ENCODE results near the gene GTF2H4. TPM values are rescaled to one million over a fixed set of nuclear protein-coding genes. Genes with fewer than 3 reads are reported as not detected.

The GTF2H4 gene
- total and polyA plus RNA-seq, 7 donors = 7.7 to 28.5 (median 12.6) TPM

DNA sequence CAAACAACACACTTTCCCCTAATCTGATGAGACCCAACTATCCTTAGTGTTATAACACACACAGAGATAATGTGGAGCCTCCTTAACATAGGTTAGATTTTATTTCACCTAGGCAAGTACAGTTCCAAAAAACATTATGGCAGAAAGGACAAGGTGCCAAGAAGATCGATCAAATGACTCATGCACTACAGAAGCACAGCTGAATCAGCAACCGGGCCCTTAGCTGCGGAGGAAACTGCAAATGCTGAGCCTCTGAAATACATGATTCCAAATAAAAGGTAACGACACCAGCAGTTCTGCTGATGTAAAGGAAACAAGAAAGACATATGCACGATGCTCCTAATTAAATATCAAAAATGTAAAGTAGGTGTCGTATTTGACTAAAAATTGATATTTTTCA, 55.6 kb downstream of the GTF2H4 start:
- TF ChIP-seq POLR2A (IDR thresholded peaks at IDR 0.05) (no peak), EP300 (IDR thresholded peaks at IDR 0.05) (no peak)
- Histone ChIP-seq H3K27ac (no peak overlapping the region), H3K36me3 (no peaks in the 10 kb centered on the region), H3K27me3 (peaks cover 0 to 22% (median 0%) of the 10 kb centered on the region in 3 donors), H3K4me3 (no peak overlapping the region), H3K4me1 (no peaks in the 10 kb centered on the region), H3K9me3 (no peaks in the 10 kb centered on the region)
- WGBS, 2 donors = 83 to 87% methylated on average over 6 of the region's 6 CpGs
- no peak for DNase-seq
- intact Hi-C loops (cut with DNase I) = loop anchor here (5.0 kb wide), 1 partner anchor 279 kb away; no protein-coding TSS in a partner anchor

Small RNA genes within 50 kb of the gene (small RNA-seq; reads per million reads assigned to genes)
- 0 reads per million in 3 donors for gene RF00019

Other genes starting within 250 kb of the GTF2H4 start
- 10 to 100 TPM; 18.0 to 22.8 (median 21.3) TPM for gene DHX16, start 235.2 kb upstream of the GTF2H4 start, total RNA-seq
- gene DHX16, start 235.2 kb upstream of the GTF2H4 start, polyA plus RNA-seq = 10 to 100 TPM; 21.6 to 34.2 (median 25.2) TPM
- 10 to 100 TPM; 32.6 to 69.8 (median 39.0) TPM for gene PPP1R18, start 221.6 kb upstream of the GTF2H4 start, total RNA-seq
- 10 to 100 TPM; 15.0 to 51.2 (median 27.6) TPM for gene PPP1R18, start 221.6 kb upstream of the GTF2H4 start, polyA plus RNA-seq
- gene NRM, start 217.2 kb upstream of the GTF2H4 start, total RNA-seq = 1 to 10 TPM; 2.4 to 9.7 (median 5.0) TPM
- gene NRM, start 217.2 kb upstream of the GTF2H4 start, polyA plus RNA-seq = 10 to 100 TPM in 1 of 3 donors, 1 to 10 TPM in 2; 1.8 to 13.8 (median 2.8) TPM
- 10 to 100 TPM in 1 of 4 donors, 1 to 10 TPM in 3; 5.4 to 16.1 (median 6.7) TPM for gene MDC1, start 190.9 kb upstream of the GTF2H4 start, total RNA-seq
- gene MDC1, start 190.9 kb upstream of the GTF2H4 start, polyA plus RNA-seq = 10 to 100 TPM in 1 of 3 donors, 1 to 10 TPM in 2; 1.8 to 17.4 (median 3.7) TPM
- 100 to 1,000 TPM; 245 to 287 (median 267) TPM for gene TUBB, start 187.9 kb upstream of the GTF2H4 start, total RNA-seq
- gene TUBB, start 187.9 kb upstream of the GTF2H4 start, polyA plus RNA-seq = 100 to 1,000 TPM in 2 of 3 donors, 10 to 100 TPM in 1; 96.1 to 306 (median 111) TPM
- 100 to 1,000 TPM; 141 to 206 (median 160) TPM for gene FLOT1, start 165.5 kb upstream of the GTF2H4 start, total RNA-seq
- gene FLOT1, start 165.5 kb upstream of the GTF2H4 start, polyA plus RNA-seq = 100 to 1,000 TPM; 174 to 194 (median 188) TPM
- 10 to 100 TPM; 20.1 to 65.3 (median 21.9) TPM for gene IER3, start 163.7 kb upstream of the GTF2H4 start, total RNA-seq
- 100 to 1,000 TPM; 133 to 193 (median 153) TPM for gene IER3, start 163.7 kb upstream of the GTF2H4 start, polyA plus RNA-seq
- gene DDR1, start 23.7 kb upstream of the GTF2H4 start, total RNA-seq = 10 to 100 TPM in 2 of 4 donors, 1 to 10 TPM in 2; 7.9 to 25.2 (median 13.6) TPM
- 100 to 1,000 TPM in 1 of 3 donors, 10 to 100 TPM in 2; 25.7 to 110 (median 27.0) TPM for gene DDR1, start 23.7 kb upstream of the GTF2H4 start, polyA plus RNA-seq
- gene VARS2, start 6.0 kb downstream of the GTF2H4 start, total RNA-seq = 10 to 100 TPM in 1 of 4 donors, 1 to 10 TPM in 3; 6.7 to 13.0 (median 9.0) TPM
- 10 to 100 TPM in 1 of 3 donors, 1 to 10 TPM in 2; 6.9 to 23.0 (median 7.8) TPM for gene VARS2, start 6.0 kb downstream of the GTF2H4 start, polyA plus RNA-seq
- not detected for gene SFTA2, start 24.0 kb downstream of the GTF2H4 start, total RNA-seq
- 1 to 10 TPM in 1 of 3 donors, not detected in 2; 3.6 TPM for gene SFTA2, start 24.0 kb downstream of the GTF2H4 start, polyA plus RNA-seq
- gene MUCL3, start 32.8 kb downstream of the GTF2H4 start, total RNA-seq = not detected
- under 1 TPM in 1 of 3 donors, not detected in 2; under 0.01 TPM for gene MUCL3, start 32.8 kb downstream of the GTF2H4 start, polyA plus RNA-seq
- not detected for gene MUC21, start 75.5 kb downstream of the GTF2H4 start, total RNA-seq
- 1 to 10 TPM in 1 of 3 donors, under 1 TPM in 1, not detected in 1; 0.19 to 1.2 TPM for gene MUC21, start 75.5 kb downstream of the GTF2H4 start, polyA plus RNA-seq
- not detected for gene MUC22, start 102.3 kb downstream of the GTF2H4 start, total RNA-seq
- gene MUC22, start 102.3 kb downstream of the GTF2H4 start, polyA plus RNA-seq = not detected
- not detected for gene C6orf15, start 204.4 kb downstream of the GTF2H4 start, total RNA-seq
- not detected for gene C6orf15, start 204.4 kb downstream of the GTF2H4 start, polyA plus RNA-seq
- 1 to 10 TPM in 1 of 4 donors, under 1 TPM in 3; 0.49 to 2.7 (median 0.63) TPM for gene PSORS1C1, start 206.6 kb downstream of the GTF2H4 start, total RNA-seq
- gene PSORS1C1, start 206.6 kb downstream of the GTF2H4 start, polyA plus RNA-seq = 10 to 100 TPM in 1 of 3 donors, 1 to 10 TPM in 2; 4.2 to 33.3 (median 5.4) TPM
- gene CDSN, start 212.2 kb downstream of the GTF2H4 start, total RNA-seq = not detected
- gene CDSN, start 212.2 kb downstream of the GTF2H4 start, polyA plus RNA-seq = not detected
- not detected for gene PSORS1C2, start 230.9 kb downstream of the GTF2H4 start, total RNA-seq
- not detected for gene PSORS1C2, start 230.9 kb downstream of the GTF2H4 start, polyA plus RNA-seq
- 10 to 100 TPM in 3 of 4 donors, 1 to 10 TPM in 1; 8.7 to 20.2 (median 12.7) TPM for gene CCHCR1, start 249.6 kb downstream of the GTF2H4 start, total RNA-seq
- 10 to 100 TPM; 11.4 to 39.3 (median 14.8) TPM for gene CCHCR1, start 249.6 kb downstream of the GTF2H4 start, polyA plus RNA-seq